Keratinocyte (primary cell): ENCODE measurements around the gene GRK7.

Experiments
- EZH2 ChIP-seq: IDR thresholded peaks from one replicate; pipeline ENCODE4 v1.6.1; 2012; ENCODE audit warnings: inconsistent platforms, mild to moderate bottlenecking, low read length, moderate library complexity
- TF ChIP-seq, protein P1 (sequence below), 3 experiments: IDR thresholded peaks in 1 of 3; conservative IDR thresholded peaks in 1 of 3; optimal IDR thresholded peaks in 1 of 3; 2 replicates in 2 of 3; 3 replicates in 1 of 3; pipeline versions ENCODE3 to v1.5.1; 2011; ENCODE audit warnings: low read length in 3 of 3, mild to moderate bottlenecking in 3 of 3, moderate library complexity in 2 of 3, control low read depth in 1 of 3, inconsistent platforms in 1 of 3; ENCODE audit not compliant: insufficient read depth in 2 of 3; ENCODE audit errors: extremely low read depth in 1 of 3

DNA sequence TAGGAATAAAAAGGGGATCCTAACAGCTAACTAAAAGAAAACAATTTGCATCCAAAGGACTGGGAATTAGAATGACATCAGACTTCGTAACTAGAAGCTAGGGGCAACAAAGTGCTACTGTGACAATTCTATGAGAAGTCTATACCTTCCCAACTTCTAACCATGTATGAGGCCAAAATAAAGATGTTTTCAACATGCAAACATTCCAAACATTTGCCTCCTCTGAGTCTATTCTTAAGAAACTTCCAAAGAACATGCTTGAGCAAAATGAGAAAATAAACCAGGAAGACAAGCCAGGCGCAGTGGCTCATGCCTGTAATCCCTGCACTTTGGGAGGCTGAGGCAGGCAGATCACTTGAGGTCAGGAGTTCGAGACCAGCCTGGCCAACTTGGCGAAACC lies 38.2 kb upstream of the GRK7 start:
- TF ChIP-seq, protein P1, sequence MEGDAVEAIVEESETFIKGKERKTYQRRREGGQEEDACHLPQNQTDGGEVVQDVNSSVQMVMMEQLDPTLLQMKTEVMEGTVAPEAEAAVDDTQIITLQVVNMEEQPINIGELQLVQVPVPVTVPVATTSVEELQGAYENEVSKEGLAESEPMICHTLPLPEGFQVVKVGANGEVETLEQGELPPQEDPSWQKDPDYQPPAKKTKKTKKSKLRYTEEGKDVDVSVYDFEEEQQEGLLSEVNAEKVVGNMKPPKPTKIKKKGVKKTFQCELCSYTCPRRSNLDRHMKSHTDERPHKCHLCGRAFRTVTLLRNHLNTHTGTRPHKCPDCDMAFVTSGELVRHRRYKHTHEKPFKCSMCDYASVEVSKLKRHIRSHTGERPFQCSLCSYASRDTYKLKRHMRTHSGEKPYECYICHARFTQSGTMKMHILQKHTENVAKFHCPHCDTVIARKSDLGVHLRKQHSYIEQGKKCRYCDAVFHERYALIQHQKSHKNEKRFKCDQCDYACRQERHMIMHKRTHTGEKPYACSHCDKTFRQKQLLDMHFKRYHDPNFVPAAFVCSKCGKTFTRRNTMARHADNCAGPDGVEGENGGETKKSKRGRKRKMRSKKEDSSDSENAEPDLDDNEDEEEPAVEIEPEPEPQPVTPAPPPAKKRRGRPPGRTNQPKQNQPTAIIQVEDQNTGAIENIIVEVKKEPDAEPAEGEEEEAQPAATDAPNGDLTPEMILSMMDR (optimal IDR thresholded peaks at IDR 0.05 in 1 of 3, IDR thresholded peaks at IDR 0.05 in 1 of 3, conservative IDR thresholded peaks at IDR 0.05 in 1 of 3; ENCODE audit: extremely low read depth in 1 of 3, insufficient read depth in 2 of 3, low read length in 3 of 3), result no peak
- no peak for TF ChIP-seq EZH2
